HG03558 (cell line): ENCODE results near the gene ACKR3.

ENCODE experiments used
- ATAC-seq: cut with Tn5 transposase; IDR thresholded peaks from one replicate; pipeline ENCODE4 v1.9.1; 2021; ENCODE audit warnings: moderate number of reproducible peaks; ENCODE audit not compliant: unreplicated experiment; ENCODE audit errors: extremely low read depth

Gene ACKR3

DNA sequence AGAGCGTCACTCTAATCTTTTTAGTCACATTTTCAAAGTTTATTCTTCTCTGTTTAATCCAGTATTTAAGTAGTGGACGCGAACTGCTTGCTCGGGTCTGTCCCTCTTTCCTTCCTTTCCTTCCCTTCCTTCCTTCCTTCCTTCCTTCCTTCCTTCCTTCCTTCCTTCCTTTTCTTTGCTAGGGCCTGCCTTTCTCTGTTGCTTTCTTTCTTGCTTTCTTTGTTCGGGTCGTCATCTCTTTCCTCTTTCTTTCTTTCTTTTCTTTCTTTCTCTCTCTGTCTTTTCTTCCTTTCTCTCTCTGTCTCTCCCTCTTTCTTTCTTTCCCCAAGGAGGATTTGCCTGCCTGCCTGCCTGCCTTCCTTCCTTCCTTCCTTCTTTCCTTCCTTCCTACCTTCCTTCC is 3.0 kb upstream of the ACKR3 start:
- no peak for ATAC-seq

- no peak for ATAC-seq
Observed at GRCh38 chr2:236568068-236568921, 1.3 kb upstream of the ACKR3 start.

GRCh38 chr2:236568922-236569572 is 578 bp upstream of the ACKR3 start:
- ATAC-seq, result no peak

- ATAC-seq, result no peak
Observed at GRCh38 chr2:236570081-236570868, 650 bp downstream of the ACKR3 start.

- ATAC-seq, result no peak
Observed at GRCh38 chr2:236571145-236571544, 1.5 kb downstream of the ACKR3 start.

GRCh38 chr2:236572482-236572881 is 2.9 kb downstream of the ACKR3 start:
- ATAC-seq, result no peak

- ATAC-seq, result no peak
Observed at GRCh38 chr2:236573066-236573929, 3.7 kb downstream of the ACKR3 start.

DNA sequence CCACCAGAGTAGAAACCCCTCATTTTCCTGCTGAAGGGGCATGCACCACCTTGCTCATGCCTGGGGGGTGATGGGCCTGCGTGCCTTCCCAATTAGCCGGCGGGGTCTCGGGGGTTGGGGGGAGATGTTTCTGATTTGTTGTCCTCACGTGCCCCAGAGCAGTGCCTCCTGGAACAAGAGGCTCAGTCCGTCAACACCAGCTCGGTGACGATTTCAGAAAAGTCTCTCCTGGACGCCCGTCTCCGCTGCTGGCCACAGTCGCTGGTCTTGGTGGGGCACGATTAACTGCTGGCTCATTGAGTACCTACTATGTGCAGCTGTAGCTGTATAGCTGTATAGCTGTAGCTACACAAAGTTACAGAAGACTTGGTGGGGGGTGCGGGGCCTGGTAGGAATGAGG is 4.4 kb downstream of the ACKR3 start:
- no peak for ATAC-seq

DNA sequence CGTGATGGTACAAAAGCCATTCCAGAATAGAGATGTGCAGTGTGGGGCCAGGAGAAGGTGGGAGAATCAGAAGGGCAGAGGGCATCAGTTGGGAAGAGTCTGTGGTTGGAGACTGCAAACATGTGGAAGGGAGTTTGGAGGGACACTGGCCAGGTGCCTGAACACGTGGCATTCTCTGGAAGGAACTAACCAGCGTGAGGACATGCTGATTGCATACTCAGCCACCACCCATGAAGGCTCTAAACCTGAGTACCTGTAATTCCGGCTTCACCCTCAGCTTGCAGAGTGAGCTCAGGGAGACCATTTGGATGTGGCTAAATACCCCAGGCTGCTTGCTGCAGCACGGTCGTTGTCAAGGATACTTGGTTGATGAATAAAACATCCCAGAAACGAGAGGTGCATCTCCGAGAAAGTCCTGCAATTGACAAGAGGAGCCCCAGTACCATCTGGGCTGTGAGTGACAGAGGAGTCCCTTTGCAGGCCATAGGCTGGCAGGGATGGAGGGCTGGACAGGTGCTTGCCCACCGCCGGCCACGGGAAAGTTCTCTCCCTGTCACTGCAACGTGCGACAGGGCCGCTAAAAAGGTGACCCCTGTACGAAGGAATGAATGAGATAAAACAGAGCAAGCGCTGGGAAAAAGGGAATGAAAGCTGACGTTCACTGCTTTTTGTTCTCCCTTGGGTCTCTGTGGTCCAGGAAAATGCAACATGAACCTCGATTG is 5.0 kb downstream of the ACKR3 start:
- ATAC-seq, result no peak

GRCh38 chr2:236575510-236575909 is 5.9 kb downstream of the ACKR3 start:
- no peak for ATAC-seq

DNA sequence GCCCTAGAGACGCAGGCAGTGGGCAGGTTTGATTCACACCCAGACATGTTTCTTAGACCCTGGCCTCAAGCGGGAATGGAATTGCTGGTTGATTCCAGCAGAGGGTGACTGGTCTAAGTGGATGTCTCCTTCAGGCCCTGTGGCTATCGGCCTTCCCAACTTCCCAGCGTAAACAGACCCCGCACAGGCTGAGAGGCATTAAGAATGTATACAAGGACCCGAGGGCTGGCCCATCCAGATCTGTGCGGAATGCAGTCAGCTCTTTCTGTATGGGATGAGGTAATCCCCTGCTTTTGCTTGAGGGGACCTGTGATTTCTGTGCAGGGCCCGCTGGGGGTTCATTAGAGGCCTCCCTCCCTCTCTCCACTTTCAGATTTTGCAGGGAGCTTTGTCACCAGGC is 6.5 kb downstream of the ACKR3 start:
- no peak for ATAC-seq

- no peak for ATAC-seq
Observed at GRCh38 chr2:236576953-236577352, 7.3 kb downstream of the ACKR3 start.

DNA sequence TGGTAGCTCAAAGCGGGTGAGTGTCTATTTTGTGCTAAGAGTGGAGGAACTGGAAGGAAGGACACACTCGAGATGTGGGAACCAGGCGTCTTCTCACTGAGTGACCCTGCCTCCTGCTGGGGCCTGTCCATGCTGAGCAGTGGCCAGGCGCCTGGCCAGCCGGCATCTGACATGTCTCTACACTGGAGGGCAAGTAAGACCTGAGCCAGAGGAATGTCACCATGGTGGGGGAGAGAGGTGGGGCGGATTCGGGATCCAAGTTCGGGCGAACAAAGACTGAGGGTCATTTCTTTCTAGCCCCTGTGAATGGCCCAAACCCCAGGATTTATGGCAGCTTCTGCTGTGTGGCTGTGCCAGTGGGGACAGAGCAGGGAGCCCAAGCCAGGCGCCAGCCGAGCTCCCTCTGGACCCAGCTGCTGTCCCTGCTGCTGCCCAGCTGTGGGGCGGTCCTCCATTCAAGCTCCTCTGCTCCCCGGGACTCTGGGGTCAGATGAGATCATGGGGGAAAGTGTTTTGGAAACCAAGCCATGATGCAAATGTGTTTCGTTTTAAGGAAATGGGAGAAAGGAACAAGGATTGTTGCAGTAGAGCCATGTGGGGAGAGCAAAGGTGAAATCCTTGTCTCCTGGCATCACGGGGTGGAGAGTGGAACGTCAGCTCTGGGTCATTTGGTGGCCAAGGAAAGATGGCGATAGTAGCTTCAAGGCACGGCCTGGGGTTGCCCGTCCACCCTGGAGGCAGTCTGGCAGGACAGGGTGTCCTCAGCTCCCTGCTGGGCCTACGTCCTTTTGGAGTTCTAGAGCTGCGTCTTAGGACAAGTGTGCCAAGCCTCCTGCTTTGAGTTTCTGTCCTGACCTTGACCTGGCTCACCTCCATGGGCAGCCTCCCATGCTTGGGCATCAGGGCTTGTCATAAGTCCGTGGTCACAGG is 8.1 kb downstream of the ACKR3 start:
- no peak for ATAC-seq

DNA sequence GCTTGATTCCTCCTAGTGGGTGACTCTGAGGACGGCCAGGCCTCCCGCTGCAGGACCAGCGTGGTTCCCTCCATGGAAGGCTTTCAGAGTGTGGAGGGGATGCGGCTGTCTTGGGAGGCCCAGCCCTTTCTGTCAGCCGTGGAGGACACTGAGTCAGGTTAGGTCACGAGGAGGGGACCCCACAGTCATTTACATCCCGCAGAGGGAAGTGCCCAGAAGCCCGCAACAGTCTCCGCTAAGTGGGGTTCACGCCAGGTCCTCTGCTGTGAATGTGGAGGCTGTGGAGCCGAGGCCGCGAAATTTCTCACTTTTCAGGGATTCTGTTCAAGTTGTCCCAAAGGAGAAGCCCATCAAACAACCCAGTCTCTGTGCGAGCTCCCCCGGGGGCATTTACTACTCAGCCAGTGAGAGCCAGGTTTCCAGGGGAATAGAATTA is 8.8 kb downstream of the ACKR3 start:
- no peak for ATAC-seq

DNA sequence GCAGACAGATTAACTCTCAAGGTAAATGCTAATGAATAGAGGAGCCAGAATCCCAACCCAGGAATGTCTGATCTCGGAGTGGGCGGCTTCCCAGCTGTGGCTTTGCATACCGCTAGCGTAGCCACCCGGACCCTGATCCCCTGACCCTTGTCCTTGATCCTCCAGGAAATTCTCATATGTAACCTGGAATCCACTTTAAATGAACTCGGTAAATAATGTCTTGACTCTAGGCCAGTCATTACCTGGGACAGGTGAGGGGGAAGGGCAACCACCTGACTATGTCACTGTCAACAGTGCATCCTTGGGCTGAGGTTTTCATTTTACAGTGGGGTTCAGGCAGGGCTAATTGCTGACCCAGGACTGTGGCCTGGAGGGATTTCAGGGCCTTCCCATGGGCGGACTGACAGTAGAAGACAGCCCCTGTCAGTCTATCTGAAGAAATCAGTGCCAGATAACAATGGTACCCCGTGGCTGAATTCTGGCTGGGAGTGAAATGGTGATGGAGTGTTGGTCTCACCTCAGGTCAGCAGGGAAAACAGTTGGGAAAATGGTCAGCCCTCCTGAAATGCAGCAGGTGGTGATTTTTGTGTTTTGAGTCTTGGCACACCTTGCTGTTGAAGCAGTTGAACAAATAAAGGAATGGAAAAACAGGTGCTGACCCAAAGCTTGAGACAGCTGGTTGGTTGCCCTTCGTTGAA is 9.6 kb downstream of the ACKR3 start:
- ATAC-seq, result no peak

GRCh38 chr2:236579746-236580315 is 10.2 kb downstream of the ACKR3 start:
- no peak for ATAC-seq

DNA sequence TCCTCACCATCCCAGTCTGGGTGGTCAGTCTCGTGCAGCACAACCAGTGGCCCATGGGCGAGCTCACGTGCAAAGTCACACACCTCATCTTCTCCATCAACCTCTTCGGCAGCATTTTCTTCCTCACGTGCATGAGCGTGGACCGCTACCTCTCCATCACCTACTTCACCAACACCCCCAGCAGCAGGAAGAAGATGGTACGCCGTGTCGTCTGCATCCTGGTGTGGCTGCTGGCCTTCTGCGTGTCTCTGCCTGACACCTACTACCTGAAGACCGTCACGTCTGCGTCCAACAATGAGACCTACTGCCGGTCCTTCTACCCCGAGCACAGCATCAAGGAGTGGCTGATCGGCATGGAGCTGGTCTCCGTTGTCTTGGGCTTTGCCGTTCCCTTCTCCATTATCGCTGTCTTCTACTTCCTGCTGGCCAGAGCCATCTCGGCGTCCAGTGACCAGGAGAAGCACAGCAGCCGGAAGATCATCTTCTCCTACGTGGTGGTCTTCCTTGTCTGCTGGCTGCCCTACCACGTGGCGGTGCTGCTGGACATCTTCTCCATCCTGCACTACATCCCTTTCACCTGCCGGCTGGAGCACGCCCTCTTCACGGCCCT is 11.2 kb downstream of the ACKR3 start:
- no peak for ATAC-seq
